ENCODE data around the gene RIMKLA.

The RIMKLA gene

DNA sequence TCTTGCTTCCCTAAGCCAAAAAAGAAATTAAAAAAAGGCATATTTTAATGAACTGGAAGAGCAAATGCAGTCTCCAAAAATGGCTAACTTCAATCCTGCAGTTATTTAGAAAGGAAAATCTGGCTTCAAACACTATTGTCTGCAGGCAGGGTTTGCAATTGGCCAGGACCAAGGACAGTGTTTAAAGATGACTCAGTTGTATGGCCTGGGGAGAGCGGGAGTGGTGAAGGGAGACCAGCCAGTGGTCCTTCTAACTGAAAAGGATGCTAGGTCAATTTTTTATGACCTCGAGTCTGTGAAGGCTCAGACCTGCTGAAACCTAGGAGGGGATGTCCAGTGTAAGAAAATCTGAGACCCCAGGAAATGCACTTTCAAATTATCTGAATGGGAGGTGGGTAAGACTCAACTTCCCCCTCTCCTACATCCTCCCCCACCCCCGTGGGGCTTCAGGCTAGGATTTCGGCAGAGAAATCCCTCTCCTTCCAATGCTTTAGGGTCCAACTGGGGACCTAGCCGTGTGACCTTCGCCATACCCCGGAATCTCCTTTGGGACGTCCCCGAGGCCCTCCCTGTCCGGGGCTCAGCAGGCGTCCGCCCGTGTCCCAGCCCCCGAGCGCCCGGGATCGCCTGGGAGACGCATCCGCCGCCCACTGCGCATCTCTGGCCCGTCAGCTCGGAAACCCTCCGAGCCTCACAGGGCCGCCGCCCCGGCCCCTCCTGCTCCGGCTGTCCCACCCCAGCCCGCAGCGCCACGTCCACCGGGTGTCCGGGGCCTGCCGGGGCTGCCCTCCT is 602 bp upstream of the RIMKLA start:
- peak; percentile 33 to 34 for ATAC-seq

- ATAC-seq, result no peak
Observed at GRCh38 chr1:42381280-42381673, 685 bp downstream of the RIMKLA start.

GRCh38 chr1:42385283-42385682 is 4.7 kb downstream of the RIMKLA start:
- ATAC-seq, result no peak

- ATAC-seq, result no peak
Observed at GRCh38 chr1:42386051-42386450, 5.5 kb downstream of the RIMKLA start.

DNA sequence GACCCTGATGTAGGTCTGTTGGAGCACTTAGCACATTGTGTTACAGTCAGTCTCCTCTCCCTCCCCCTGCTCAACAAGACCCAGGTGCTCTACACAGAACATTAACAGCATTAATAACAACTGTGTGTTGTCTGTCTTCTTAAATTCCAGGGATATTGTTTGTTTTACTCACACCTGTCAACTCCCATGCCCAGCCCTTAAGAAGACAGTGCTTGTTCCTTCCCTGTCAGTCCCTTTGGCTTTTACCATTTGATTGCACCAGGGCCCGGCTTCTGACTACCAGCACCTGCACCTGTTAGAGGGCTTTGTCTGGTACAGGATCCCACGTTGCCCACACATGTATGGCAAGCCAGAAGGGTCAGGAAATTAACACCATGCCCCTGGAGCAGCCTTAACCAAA is 11.7 kb downstream of the RIMKLA start:
- ATAC-seq, result no peak

DNA sequence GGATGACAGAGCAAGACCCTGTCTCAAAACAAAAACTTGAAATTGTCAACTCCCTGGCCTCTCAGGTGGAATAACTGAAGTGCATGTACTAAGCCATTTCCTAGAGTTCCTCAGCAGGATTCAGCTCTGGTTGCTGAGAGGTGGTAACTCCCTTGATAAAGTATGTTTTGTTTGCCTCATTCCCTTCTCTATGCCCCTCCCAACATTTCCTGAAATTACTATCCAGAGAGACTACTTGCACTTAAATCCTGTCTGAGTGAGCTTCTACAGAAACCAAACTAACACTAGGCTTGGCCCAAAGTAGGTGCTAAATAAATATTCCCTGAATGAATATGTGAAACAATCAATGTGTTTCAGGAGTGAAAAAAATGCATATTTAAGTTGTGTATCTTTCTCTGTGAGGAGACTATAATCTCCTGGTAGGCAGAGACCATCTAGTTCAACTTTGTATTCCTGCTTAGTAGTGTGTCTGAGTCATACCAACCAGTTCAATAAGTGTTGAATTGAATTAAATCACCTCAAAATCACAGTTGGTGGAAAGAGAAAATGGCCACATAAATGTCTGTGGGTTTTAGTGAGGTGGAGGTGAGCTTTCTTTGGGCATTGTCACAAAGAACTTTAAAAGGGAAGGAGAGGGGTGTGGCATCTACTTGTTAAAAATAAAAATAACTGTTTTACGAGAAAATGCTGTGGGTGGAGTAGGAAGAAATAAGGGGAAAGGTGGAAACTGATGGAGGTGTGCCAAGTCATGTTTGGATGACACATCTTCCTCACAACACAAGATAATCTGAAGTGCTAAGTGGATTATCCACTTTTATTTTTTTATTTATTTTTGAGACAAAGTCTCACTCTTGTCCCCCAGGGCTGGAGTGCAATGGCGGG is 12.6 kb downstream of the RIMKLA start:
- no peak for ATAC-seq

GRCh38 chr1:42399315-42400100 is 18.9 kb downstream of the RIMKLA start:
- no peak for ATAC-seq

GRCh38 chr1:42403880-42404400 is 23.3 kb downstream of the RIMKLA start:
- ATAC-seq, result no peak

DNA sequence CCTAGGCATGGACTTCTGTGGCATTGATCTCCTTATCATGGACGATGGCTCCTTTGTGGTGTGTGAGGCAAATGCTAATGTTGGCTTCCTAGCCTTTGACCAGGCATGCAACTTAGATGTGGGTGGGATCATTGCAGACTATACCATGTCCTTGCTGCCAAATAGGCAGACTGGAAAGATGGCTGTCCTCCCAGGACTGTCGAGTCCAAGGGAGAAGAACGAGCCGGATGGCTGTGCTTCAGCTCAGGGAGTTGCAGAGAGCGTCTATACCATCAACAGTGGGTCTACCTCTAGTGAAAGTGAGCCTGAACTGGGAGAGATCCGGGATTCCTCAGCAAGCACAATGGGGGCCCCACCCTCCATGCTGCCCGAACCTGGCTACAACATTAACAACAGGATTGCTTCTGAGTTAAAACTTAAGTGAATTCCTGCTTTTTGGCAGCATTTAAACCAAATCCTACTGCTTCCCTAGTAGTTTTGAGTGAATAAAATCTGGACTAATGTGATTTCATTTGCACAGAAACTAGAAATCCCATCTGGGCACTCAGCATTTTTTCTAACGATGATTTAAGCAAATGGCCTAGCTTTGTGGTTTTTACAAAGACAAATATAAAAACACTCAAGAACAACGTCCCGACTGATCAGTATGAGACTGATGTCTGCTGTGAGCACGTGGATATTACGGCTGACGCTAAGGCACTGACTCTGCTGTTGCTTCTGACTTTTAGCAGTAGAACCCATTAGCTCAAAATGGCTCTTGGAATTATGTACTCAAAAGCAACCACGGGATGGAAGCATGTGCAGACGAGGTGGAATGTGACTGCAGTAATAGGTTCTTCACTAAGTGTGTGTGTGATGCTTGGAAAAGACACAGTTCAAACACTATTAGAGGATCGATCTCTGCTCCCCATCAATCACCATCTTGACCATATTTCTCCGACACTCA is 34.2 kb downstream of the RIMKLA start:
- ATAC-seq, result no peak

DNA sequence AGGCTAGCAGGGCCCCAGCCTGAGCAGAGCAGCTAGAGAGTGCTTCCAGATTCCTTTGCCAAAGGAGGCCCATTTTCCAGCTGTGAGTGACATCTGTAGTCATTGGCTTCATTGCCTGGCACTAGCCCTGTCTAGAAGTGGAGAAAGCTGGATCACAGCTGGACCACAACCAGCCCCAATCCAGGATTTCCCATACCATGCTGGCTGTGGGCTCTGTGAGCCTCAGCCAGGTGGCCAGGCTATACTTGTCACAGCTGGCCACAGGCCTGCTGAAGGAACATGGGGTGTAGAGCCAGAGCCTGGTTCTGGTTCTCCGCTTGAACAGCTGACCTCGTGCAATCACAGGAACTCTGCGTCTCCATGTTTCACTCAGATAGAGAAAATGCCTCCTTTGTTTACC is 36.6 kb downstream of the RIMKLA start:
- ATAC-seq, result no peak

GRCh38 chr1:42418516-42418915 is 37.9 kb downstream of the RIMKLA start:
- ATAC-seq, result no peak

DNA sequence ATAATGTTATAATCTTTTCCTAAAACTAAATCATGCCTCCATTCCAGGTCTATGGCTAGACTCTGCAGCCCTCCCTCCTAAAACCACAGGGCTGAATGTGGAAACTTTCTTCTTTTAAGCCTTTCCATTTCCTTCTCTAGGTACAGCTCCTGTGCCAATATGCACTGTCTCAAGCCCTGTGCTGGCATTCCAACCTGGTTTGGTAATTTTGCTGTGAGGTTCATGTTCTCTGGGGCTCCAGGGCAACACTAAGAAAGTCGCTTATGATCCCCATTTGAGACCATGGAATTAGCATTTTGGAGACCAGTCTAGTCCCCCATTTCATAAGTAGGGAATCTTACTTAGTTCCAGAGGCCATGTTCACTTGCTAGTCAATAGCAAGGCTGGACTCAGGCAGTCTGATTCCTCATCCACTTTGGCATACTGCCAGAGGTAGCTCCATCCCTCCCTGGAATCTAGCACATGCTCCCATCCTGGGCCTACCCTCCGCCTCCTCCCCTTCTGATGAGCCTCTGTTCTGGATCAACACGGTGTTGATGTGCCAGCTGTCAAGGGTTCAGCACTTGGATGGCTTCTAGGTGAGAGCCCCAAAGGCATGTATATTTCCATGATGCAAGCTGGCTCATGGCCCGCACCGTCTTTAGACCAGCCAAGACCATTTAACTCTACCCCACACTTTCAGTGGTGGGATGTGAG is 38.7 kb downstream of the RIMKLA start:
- no peak for ATAC-seq

- no peak for ATAC-seq
Observed at GRCh38 chr1:42420121-42420520, 39.5 kb downstream of the RIMKLA start.

GRCh38 chr1:42420911-42421585 is 40.5 kb downstream of the RIMKLA start:
- ATAC-seq, result no peak

DNA sequence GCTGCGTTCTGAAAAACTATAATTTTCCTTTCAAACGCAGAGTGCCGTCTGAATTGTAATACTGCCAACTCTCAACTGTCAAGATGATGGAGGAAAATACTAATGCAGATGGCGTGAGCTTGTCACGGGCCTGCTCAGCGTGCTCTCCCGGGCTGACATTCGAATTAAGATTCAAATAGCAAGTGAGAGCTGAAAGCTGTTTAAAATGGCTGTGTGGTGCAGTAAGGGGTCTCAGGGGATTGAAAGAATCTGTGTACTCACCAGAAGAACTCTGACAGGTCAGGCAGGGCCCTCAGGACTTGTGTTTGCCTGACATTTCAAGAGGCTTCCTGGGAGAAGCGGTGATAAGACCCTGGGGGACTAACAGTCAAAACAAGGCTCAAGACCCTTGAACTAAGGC is 42.1 kb downstream of the RIMKLA start:
- ATAC-seq, result no peak

DNA sequence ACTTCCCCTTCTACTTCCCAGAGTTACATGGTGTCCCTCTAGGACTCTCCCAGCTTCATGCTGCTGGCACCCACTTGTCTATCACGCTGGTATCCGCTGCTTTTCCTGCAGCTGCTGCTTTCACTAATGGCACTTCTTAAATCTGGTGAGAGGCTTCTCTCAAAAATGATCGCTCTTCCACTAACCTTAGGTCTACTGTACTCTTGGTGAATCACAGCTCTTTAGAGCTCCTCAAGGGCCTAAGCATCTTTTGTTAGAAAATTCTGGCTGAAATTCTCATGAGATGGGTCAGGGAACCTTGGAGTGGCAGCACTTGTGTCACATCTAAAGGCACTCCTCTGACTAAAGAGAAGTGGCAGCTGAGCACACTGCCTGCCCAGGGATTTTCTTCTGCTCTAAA is 43.1 kb downstream of the RIMKLA start:
- no peak for ATAC-seq

DNA sequence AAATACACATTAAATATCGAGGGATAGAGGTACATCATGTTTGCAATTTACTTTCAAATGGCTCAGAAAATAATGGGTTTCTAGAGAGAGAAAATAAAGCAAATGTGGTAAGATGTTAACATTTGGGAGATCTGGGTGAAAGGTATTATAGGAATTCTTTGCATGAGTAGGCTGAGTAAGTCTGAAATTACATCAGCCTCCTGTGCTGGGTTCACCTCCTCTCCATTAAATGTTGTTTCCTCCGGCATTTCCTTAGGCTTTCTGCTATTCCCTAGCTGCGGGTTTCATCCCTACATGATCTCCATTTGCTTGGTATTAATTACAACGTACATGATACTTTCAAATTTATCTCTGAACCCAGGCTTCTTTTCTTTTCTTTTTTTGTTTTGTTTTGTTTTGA is 43.6 kb downstream of the RIMKLA start:
- no peak for ATAC-seq

DNA sequence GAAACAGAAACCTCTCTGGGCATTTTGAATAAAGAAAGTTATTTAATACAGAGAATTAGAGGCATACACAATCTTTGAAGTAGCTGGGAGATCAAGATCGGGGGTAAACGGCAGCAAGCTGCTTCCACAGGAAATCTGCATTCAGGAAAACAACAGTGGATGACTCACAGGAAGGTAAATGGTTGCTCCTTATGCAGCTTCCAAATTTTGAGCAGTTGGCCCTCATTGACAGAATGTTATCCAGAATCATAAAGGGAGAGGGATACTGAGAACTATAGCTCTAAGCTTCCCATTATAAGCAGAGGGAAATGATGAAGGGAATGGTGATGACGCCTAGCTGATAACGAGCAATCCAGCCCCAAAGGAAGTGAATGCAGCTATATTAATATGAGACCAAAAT is 46.6 kb downstream of the RIMKLA start:
- no peak for ATAC-seq

GRCh38 chr1:42429603-42430002 is 49.0 kb downstream of the RIMKLA start:
- ATAC-seq, result no peak

GRCh38 chr1:42430286-42431135 is 49.9 kb downstream of the RIMKLA start:
- no peak for ATAC-seq
